K562 (cell line): ENCODE data around the gene NUP88. TPM values are rescaled to one million over a fixed set of nuclear protein-coding genes. Genes with fewer than 3 reads are reported as not detected.

ENCODE experiments used
- ATAC-seq: fragments of 200-7000 bp; cut with Tn5 transposase; 3 replicates; pipeline ENCODE4 v1.9.1; 2020; ENCODE audit warnings: moderate library complexity
- BruUV-seq: library from RNA; stranded (reverse); fragments of 400-500 nt; replicated peaks from 2 replicates; lab custom pipeline; 2021; lab: Mats Ljungman, UMichigan
- CTCF ChIA-PET: fragments of 300-600 bp; formaldehyde crosslinking; extraction: SDS; loops from one replicate; lab custom pipeline; 2021; ENCODE audit warnings: low intra/inter-chr PET ratio; lab: Yijun Ruan, JAX
- POLR2A ChIA-PET: fragments of 300-600, 350-650 bp; sonication (Branson Sonifier 250); formaldehyde crosslinking; extraction: SDS; loops from one replicate; lab custom pipeline; 2021; ENCODE audit warnings: antibody characterized with exemption, inconsistent platforms; lab: Yijun Ruan, JAX
- DNase-seq, 4 experiments: peaks; one replicate each; pipeline versions ENCODE4 v3.0.0 to v3.0.0-alpha.2; 2011 to 2018; ENCODE audit warnings: low spot score in 3 of 4, mixed read lengths in 3 of 4; ENCODE audit errors: extremely low read depth in 1 of 4
- FAIRE-seq: peaks from 2 replicates; lab custom pipeline; 2011; peaks lifted over from hg19 to GRCh38; lab: Jason Lieb, UNC
- H2AFZ ChIP-seq: 2 replicates; pipeline ENCODE4 v1.6.0; 2011; ENCODE audit warnings: low read depth, low read length, control low read depth, inconsistent platforms
- H3K27ac ChIP-seq: fragments of 200-600 bp; 3 replicates; pipeline ENCODE4 v1.8.0; 2011; ENCODE audit warnings: low read depth, mild to moderate bottlenecking, control low read depth, inconsistent platforms, low read length, moderate library complexity, mixed read lengths; ENCODE audit errors: extremely low read depth
- H3K27me3 ChIP-seq, 2 experiments: fragments of 300-600 bp in 1 of 2; 2 replicates in 1 of 2; 3 replicates in 1 of 2; pipeline versions ENCODE4 v1.6.0 to v1.8.0; 2011; ENCODE audit warnings: inconsistent platforms in 2 of 2, low read length in 2 of 2, mild to moderate bottlenecking in 1 of 2, mixed read lengths in 1 of 2, moderate library complexity in 1 of 2; ENCODE audit not compliant: control insufficient read depth in 2 of 2, insufficient read depth in 2 of 2
- H3K36me3 ChIP-seq: fragments of 300-600 bp; 3 replicates; pipeline ENCODE4 v1.8.0; 2011; ENCODE audit warnings: mild to moderate bottlenecking, low read length, inconsistent platforms; ENCODE audit not compliant: control insufficient read depth, insufficient read depth
- H3K4me1 ChIP-seq, 2 experiments: fragments of 200-600 bp in 1 of 2; replicated peaks in 1 of 2; 2 replicates in 1 of 2; 3 replicates in 1 of 2; pipeline versions ENCODE4 v1.5.1 to v1.8.0; 2011; ENCODE audit warnings: inconsistent platforms in 2 of 2, low read length in 2 of 2, mild to moderate bottlenecking in 1 of 2, mixed read lengths in 1 of 2, moderate library complexity in 1 of 2; ENCODE audit not compliant: control insufficient read depth in 2 of 2, insufficient read depth in 2 of 2
- H3K4me2 ChIP-seq: 2 replicates; pipeline ENCODE4 v1.6.1; 2011; ENCODE audit warnings: low read length, control low read depth, inconsistent platforms, mixed read lengths; ENCODE audit not compliant: insufficient read depth
- H3K4me3 ChIP-seq: fragments of 200-600 bp; sonication (generic), shearing (Covaris generic); 2 replicates; pipeline ENCODE4 v1.5.1; 2016; ENCODE audit warnings: control low read depth, inconsistent platforms
- H3K79me2 ChIP-seq: fragments of 200-600 bp; 3 replicates; pipeline ENCODE4 v1.8.0; 2011; ENCODE audit warnings: low read length, inconsistent platforms; ENCODE audit not compliant: control insufficient read depth, insufficient read depth
- H3K9ac ChIP-seq, 2 experiments: 2 replicates each; pipeline versions ENCODE4 v1.6.0 to v1.6.1; 2011; ENCODE audit warnings: low read depth in 2 of 2, low read length in 2 of 2, control low read depth in 1 of 2, inconsistent platforms in 1 of 2, mild to moderate bottlenecking in 1 of 2, mixed read lengths in 1 of 2; ENCODE audit not compliant: insufficient read depth in 1 of 2
- H3K9me1 ChIP-seq: one replicate; pipeline ENCODE4 v1.6.0; 2011; ENCODE audit warnings: inconsistent platforms, mild to moderate bottlenecking, low read length, moderate library complexity; ENCODE audit not compliant: control insufficient read depth, insufficient read depth
- H3K9me3 ChIP-seq: replicated peaks from 2 replicates; pipeline ENCODE4 v1.5.1; 2011; ENCODE audit warnings: low read depth, low read length, inconsistent platforms; ENCODE audit not compliant: control insufficient read depth, insufficient read depth
- H4K20me1 ChIP-seq: replicated peaks from 2 replicates; pipeline ENCODE4 v1.6.1; 2011; ENCODE audit warnings: low read length, inconsistent platforms, mixed read lengths; ENCODE audit not compliant: control insufficient read depth, insufficient read depth
- ARNT ChIP-seq, 2 experiments: fragments of 450-650 bp; IDR thresholded peaks; 2 replicates each; pipeline ENCODE4 v1.6.1; 2016; ENCODE audit warnings: mild to moderate bottlenecking in 1 of 2
- C11orf30 ChIP-seq: fragments of 450-650 bp; IDR thresholded peaks from 2 replicates; pipeline ENCODE4 v1.6.1; 2016; ENCODE audit warnings: low read depth, mild to moderate bottlenecking
- COPS2 ChIP-seq: fragments of 450-650 bp; conservative IDR thresholded peaks from 2 replicates; pipeline ENCODE4 v1.6.1; 2016; ENCODE audit warnings: mild to moderate bottlenecking, moderate library complexity
- ETS2 ChIP-seq: IDR thresholded peaks from 2 replicates; pipeline ENCODE4 v1.6.1; 2016; ENCODE audit warnings: borderline replicate concordance, missing genetic modification characterization, mild to moderate bottlenecking, moderate library complexity, missing compliant biosample characterization; ENCODE audit not compliant: poor library complexity, severe bottlenecking
- POLR2A ChIP-seq: fragments of 450-650 bp; conservative IDR thresholded peaks from 2 replicates; pipeline ENCODE4 v1.6.1; 2016
- POLR2AphosphoS5 ChIP-seq: IDR thresholded peaks from 2 replicates; pipeline ENCODE4 v1.6.1; 2011; ENCODE audit warnings: mild to moderate bottlenecking, low read depth, low read length, moderate library complexity; ENCODE audit not compliant: control insufficient read depth, insufficient read depth
- PTTG1 ChIP-seq: fragments of 450-650 bp; IDR thresholded peaks from 2 replicates; pipeline ENCODE4 v1.6.1; 2016; ENCODE audit warnings: low read depth, mild to moderate bottlenecking, missing genetic modification characterization, missing compliant biosample characterization
- SMAD1 ChIP-seq: fragments of 150-350 bp; IDR thresholded peaks from 2 replicates; pipeline ENCODE4 v1.6.1; 2014; ENCODE audit warnings: low read length, low read depth; ENCODE audit not compliant: partially characterized antibody
- TBP ChIP-seq: optimal IDR thresholded peaks from 2 replicates; pipeline ENCODE3; 2011; ENCODE audit warnings: low read depth, low read length, improper control_type of control experiment
- ZNF232 ChIP-seq: sonication (generic); formaldehyde crosslinking; IDR thresholded peaks from 2 replicates; pipeline ENCODE4 v1.8.0; 2022; ENCODE audit warnings: mild to moderate bottlenecking, missing genetic modification reagents
- ZNF316 ChIP-seq: fragments of 450-650 bp; IDR thresholded peaks from 2 replicates; pipeline ENCODE4 v1.6.1; 2016
- WGBS: fragments of 100-300 bp; shearing (Covaris generic); methylation state at CpG from one replicate; pipeline ENCODE4 v1.1.6; 2016; ENCODE audit warnings: low coverage, mixed read lengths; ENCODE audit not compliant: insufficient coverage; ENCODE audit errors: missing lambda C conversion rate; 5-methylcytosine and 5-hydroxymethylcytosine counted together
- in situ Hi-C: fragments of 300-500 bp; cut with MboI; formaldehyde crosslinking; loops from 4 replicates; pipeline ENCODE4 v1.15.0; 2018; ENCODE audit warnings: inconsistent platforms, mixed read lengths
- intact Hi-C: fragments of 100-400 bp; cut with micrococcal nuclease; formaldehyde crosslinking; loops from 2 replicates; pipeline ENCODE4 v1.14.2; 2022
- polyA plus RNA-seq, 8 experiments: library from polyadenylated mRNA; depleted of rRNA in 4 of 8; stranded (reverse) in 5 of 8; unstranded in 3 of 8; fragments of >200 nt; fragmentation: Nextera tagmentation in 2 of 8; fragmentation: Illumina TruSeq in 1 of 8; extraction: Ambion mirVana in 2 of 8; extraction: Trizol in 1 of 8; gene quantifications; 2 replicates each; pipeline versions ENCODE4 v1.2.1 to v1.2.3, GENCODE V29; 2011 to 2014; ENCODE audit warnings: inconsistent platforms in 1 of 8, missing spikeins in 1 of 8
- total RNA-seq, 7 experiments: library from RNA; depleted of rRNA in 6 of 7; stranded (reverse); fragments of >200 nt in 6 of 7; fragmentation: Illumina TruSeq in 2 of 7; extraction: Trizol in 2 of 7; gene quantifications; 2 replicates each; pipeline versions ENCODE4 v1.2.1 to v1.2.3, GENCODE V29; 2011 to 2021; ENCODE audit warnings: low replicate concordance in 1 of 7
- TF ChIP-seq, protein P1 (sequence below): sonication (generic); formaldehyde crosslinking; IDR thresholded peaks from 2 replicates; pipeline ENCODE4 v1.8.0; 2022; ENCODE audit warnings: missing genetic modification reagents, mild to moderate bottlenecking, moderate library complexity, borderline replicate concordance

The NUP88 gene
- total and polyA plus RNA-seq, 9 of the 15 experiments (the other 6 are each of a cell fraction or from before 2014, with no cell fraction given): 59.9 to 160 (median 119) TPM

DNA sequence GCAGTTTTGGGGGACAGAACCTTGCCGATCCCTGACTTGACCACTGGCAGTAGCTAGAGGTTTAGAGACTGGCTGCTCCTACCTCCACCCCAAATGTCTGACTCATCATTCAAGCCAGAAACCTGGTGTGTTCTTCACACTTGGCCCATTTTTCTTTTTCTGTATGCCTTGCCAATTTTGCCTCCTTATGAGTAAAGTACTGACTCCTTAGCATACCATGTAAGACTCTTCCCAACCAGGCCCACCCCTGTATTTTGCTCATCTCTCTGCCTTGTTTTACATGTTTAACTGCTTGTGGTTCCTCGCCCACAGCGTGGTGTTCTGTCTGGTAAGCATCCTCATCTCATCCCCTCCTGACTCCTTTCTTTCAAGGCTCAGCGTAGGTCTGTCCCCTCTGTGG, 37.9 kb downstream of the NUP88 start:
- DNase-seq: no peak
- H3K9ac ChIP-seq: no peak overlapping the region; a peak in 1 of 4 replicates
- BruUV-seq: no TSS peak
- peaks cover 94% of the 10 kb centered on the region for H3K36me3 ChIP-seq
- TF ChIP-seq POLR2A (peak; percentile 44; the same call in 1 of the 2 replicates), ZNF316 (peak; percentile 48), C11orf30 (peak; percentile 21; the same call in 1 of the 2 replicates), POLR2AphosphoS5 (0 out of 2 replicates have a peak, but pooled peaks have one; percentile 36), ARNT (IDR thresholded peaks at IDR 0.05) (no peak)
- intact Hi-C loops (no loop called here), in situ Hi-C loops (no loop called here)
- H3K9me3 ChIP-seq: no peaks in the 10 kb centered on the region
- no peak overlapping the region; the same call in 2 of the 3 replicates for H3K27ac ChIP-seq
- 89% methylated on average over 4 of the region's 4 CpGs for WGBS
- no peak for ATAC-seq
- ChIA-PET POLR2A (interaction anchor here (1.2 to 3.0 kb wide), 3 partner anchors 9 to 59 kb away, joined by 3 to 14 read pairs (median 3); no protein-coding TSS in a partner anchor), CTCF (no interaction called here)
- no peaks in the 10 kb centered on the region for H4K20me1 ChIP-seq
- no peaks in the 10 kb centered on the region for H3K27me3 ChIP-seq
- no peak overlapping the region for H3K4me3 ChIP-seq
- H3K9me1 ChIP-seq: no peaks in the 10 kb centered on the region
- no peaks in the 10 kb centered on the region; a peak in 1 of 5 replicates for H3K4me1 ChIP-seq
- H2AFZ ChIP-seq: no peak overlapping the region
- H3K79me2 ChIP-seq: no peaks in the 10 kb centered on the region
- H3K4me2 ChIP-seq: no peak overlapping the region
- no peak for FAIRE-seq

DNA sequence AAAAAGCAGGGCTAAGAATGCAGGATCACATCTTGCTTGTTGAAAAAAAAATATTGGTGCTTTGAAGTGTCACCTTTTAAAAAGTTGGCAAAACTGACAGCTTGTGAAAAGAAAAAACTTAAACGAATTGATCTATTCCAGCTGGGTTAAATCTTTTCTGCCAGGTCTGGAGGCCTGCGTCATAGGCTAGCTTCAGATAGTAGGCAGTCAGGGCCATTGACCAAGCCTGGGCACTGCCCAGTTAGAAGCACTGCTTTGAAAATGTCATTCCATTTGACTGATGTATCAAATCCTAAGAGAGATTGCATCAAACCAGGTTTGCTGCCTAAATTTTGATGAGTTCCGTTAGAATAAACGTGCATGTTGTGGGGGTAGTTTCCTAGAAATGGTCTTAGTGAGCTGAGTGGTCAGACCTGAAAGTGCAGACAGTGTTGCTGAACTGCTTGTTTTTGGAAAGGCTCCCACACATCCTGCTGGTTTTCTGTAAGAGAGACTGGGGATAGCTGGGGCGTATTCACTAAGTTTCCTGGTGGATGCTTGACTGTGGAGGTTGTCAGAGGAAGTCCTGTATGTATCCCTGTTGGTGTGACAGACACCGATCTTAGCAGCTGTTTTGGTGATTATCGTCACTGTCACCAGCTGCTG, 38.8 kb downstream of the NUP88 start:
- TF ChIP-seq, protein P1, sequence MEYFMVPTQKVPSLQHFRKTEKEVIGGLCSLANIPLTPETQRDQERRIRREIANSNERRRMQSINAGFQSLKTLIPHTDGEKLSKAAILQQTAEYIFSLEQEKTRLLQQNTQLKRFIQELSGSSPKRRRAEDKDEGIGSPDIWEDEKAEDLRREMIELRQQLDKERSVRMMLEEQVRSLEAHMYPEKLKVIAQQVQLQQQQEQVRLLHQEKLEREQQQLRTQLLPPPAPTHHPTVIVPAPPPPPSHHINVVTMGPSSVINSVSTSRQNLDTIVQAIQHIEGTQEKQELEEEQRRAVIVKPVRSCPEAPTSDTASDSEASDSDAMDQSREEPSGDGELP: 0 out of 2 replicates have a peak, but pooled peaks have one; percentile 17
- TF ChIP-seq TBP (no peak), ZNF232 (CRISPR knock-in tag) (no peak), ETS2 (no peak), PTTG1 (tag) (no peak), COPS2 (no peak), SMAD1 (no peak)
- Histone ChIP-seq H3K27ac (no peak overlapping the region), H3K36me3 (peaks cover 91% of the 10 kb centered on the region), H3K4me2 (no peak overlapping the region), H2AFZ (no peak overlapping the region), H4K20me1 (no peaks in the 10 kb centered on the region), H3K79me2 (no peaks in the 10 kb centered on the region), H3K27me3 (no peaks in the 10 kb centered on the region), H3K9me1 (no peaks in the 10 kb centered on the region), H3K4me3 (no peak overlapping the region), H3K9me3 (no peaks in the 10 kb centered on the region), H3K4me1 (no peaks in the 10 kb centered on the region; a peak in 1 of 5 replicates), H3K9ac (no peak overlapping the region)
- no peak for FAIRE-seq
- ChIA-PET POLR2A (interaction anchor here (0.6 to 3.0 kb wide), 5 partner anchors 8 to 278 kb away, joined by 3 to 14 read pairs (median 3); partner anchors contain the start of gene C1QBP), CTCF (no interaction called here)
- in situ Hi-C loops (no loop called here), intact Hi-C loops (no loop called here)
- peak in 1 of 4 experiments; percentile 7 for DNase-seq
- ATAC-seq: peak; percentile 23
- 59% methylated on average over 6 of the region's 7 CpGs for WGBS
- BruUV-seq: no TSS peak
